Measurements from ENCODE around the gene HS6ST2.

GRCh38 chrX:132603700-132604286 lies 354.6 kb downstream of the HS6ST2 start:
- TF ChIP-seq POLR2AphosphoS5 (IDR thresholded peaks at IDR 0.05; ENCODE audit: low read depth, low read length) (no peak), POLR2A (IDR thresholded peaks at IDR 0.05; ENCODE audit: low read depth, low read length) (no peak)

All from GM12892 (cell line).